Gastroesophageal sphincter (tissue), 4 donors: ENCODE data around the gene SLC48A1. TPM values are rescaled to one million over a fixed set of nuclear protein-coding genes. Genes with fewer than 3 reads are reported as not detected.

ENCODE experiments used
- ATAC-seq: fragments of 150-250 bp; one replicate; pipeline ENCODE4 v1.9.1; 2016; ENCODE audit warnings: mild to moderate bottlenecking, moderate library complexity
- H3K27ac ChIP-seq, 4 donors: fragments of 200-600 bp; sonication (generic) in 3 of 4; 1 replicate in 3 of 4; 2 replicates in 1 of 4; pipeline ENCODE4 v1.5.1; 2016 to 2019
- H3K27me3 ChIP-seq: fragments of 200-600 bp; sonication (generic); one replicate; pipeline ENCODE4 v1.5.1; 2019
- H3K36me3 ChIP-seq, 2 donors: fragments of 200-600 bp; sonication (generic); one replicate each; pipeline ENCODE4 v1.5.1; 2019; ENCODE audit warnings: control low read depth in 1 of 2
- H3K4me1 ChIP-seq, 3 donors: fragments of 200-600 bp; sonication (generic); 1 replicate in 2 of 3; 2 replicates in 1 of 3; pipeline ENCODE4 v1.5.1; 2016 to 2019; ENCODE audit warnings: control low read depth in 2 of 3
- H3K4me3 ChIP-seq, 2 donors: fragments of 200-600 bp; sonication (generic); one replicate each; pipeline ENCODE4 v1.5.1; 2019; ENCODE audit warnings: mild to moderate bottlenecking in 1 of 2, moderate library complexity in 1 of 2
- H3K9me3 ChIP-seq, 3 donors: fragments of 200-600 bp; sonication (generic); one replicate each; pipeline ENCODE4 v1.5.1; 2017 to 2019; ENCODE audit warnings: control low read depth in 2 of 3
- CTCF ChIP-seq, 4 experiments: fragments of 200-600 bp in 2 of 4; fragments of 450-650 bp in 2 of 4; sonication (generic) in 1 of 4; IDR thresholded peaks; one replicate each; pipeline ENCODE4 v1.5.1; 2017 to 2019; ENCODE audit warnings: antibody characterized with exemption in 4 of 4, mild to moderate bottlenecking in 2 of 4, moderate library complexity in 2 of 4
- EP300 ChIP-seq: sonication (generic); formaldehyde crosslinking; IDR thresholded peaks from one replicate; pipeline ENCODE4 v1.6.1; 2017; ENCODE audit warnings: antibody characterized with exemption, mild to moderate bottlenecking
- POLR2A ChIP-seq, 2 donors: fragments of 450-650 bp; IDR thresholded peaks; one replicate each; pipeline ENCODE4 v1.6.1; 2017; ENCODE audit warnings: antibody characterized with exemption in 2 of 2, mild to moderate bottlenecking in 2 of 2, moderate library complexity in 1 of 2
- POLR2AphosphoS5 ChIP-seq: sonication (generic); formaldehyde crosslinking; IDR thresholded peaks from one replicate; pipeline ENCODE4 v1.6.1; 2017; ENCODE audit warnings: antibody characterized with exemption
- WGBS, 2 donors: methylation state at CpG; one replicate each; pipeline ENCODE4 v1.1.5; 2018; ENCODE audit warnings: low coverage in 1 of 2; 5-methylcytosine and 5-hydroxymethylcytosine counted together
- total RNA-seq, 4 donors: library from RNA; depleted of rRNA; stranded (reverse); fragments of >200 nt; gene quantifications; one replicate each; pipeline ENCODE4 v1.1.0, GENCODE V29; 2016

Gene SLC48A1
- total RNA-seq, 4 donors from 2014 or later, result 40.7 to 66.8 (median 53.3) TPM

- peaks cover 10 to 68% (median 44%) of the 10 kb centered on the region in 3 donors for H3K4me1 ChIP-seq
- H3K4me3 ChIP-seq, result no peak overlapping the region
- ATAC-seq, result peak; percentile 74
- no peaks in the 10 kb centered on the region for H3K27me3 ChIP-seq
- H3K36me3 ChIP-seq, result peaks cover 0 to 45% of the 10 kb centered on the region in 2 donors
- peak in 3 of 4 experiments; percentile 96 to 98 (median 98) for TF ChIP-seq CTCF (IDR thresholded peaks at IDR 0.05)
- TF ChIP-seq EP300, result no peak
- no peak for TF ChIP-seq POLR2AphosphoS5
- peak in 1 of 2 donors; percentile 1 for TF ChIP-seq POLR2A (IDR thresholded peaks at IDR 0.05)
- 3 to 4% methylated on average over 3 to 7 of the region's 19 CpGs for WGBS, 2 donors
- H3K27ac ChIP-seq, result peak overlapping the region in 3 of 4 donors; percentile 65 to 80 (median 78)
- H3K9me3 ChIP-seq, result no peaks in the 10 kb centered on the region
Observed at GRCh38 chr12:47779301-47779942, 6.4 kb downstream of the SLC48A1 start.

- TF ChIP-seq EP300, result no peak
- no peak for TF ChIP-seq CTCF (IDR thresholded peaks at IDR 0.05)
- no peak for TF ChIP-seq POLR2A (IDR thresholded peaks at IDR 0.05)
- no peak for TF ChIP-seq POLR2AphosphoS5
- H3K27me3 ChIP-seq, result no peaks in the 10 kb centered on the region
- ATAC-seq, result no peak
- no peaks in the 10 kb centered on the region for H3K9me3 ChIP-seq
- peaks cover 10 to 62% (median 42%) of the 10 kb centered on the region in 3 donors for H3K4me1 ChIP-seq
- no peak overlapping the region for H3K4me3 ChIP-seq
- 61% methylated on average over 3 of the region's 11 CpGs; no CpG with 5 or more reads in 1 of the 2 donors for WGBS, 2 donors
- H3K36me3 ChIP-seq, result peaks cover 0 to 51% of the 10 kb centered on the region in 2 donors
- H3K27ac ChIP-seq, result peak overlapping the region in 3 of 4 donors; percentile 65 to 80 (median 78)
Observed at GRCh38 chr12:47779943-47780504, 7.0 kb downstream of the SLC48A1 start.

- peaks cover 0 to 68% of the 10 kb centered on the region in 2 donors for H3K36me3 ChIP-seq
- H3K4me1 ChIP-seq, result peaks cover 5 to 58% (median 32%) of the 10 kb centered on the region in 3 donors
- ATAC-seq, result no peak
- no peak overlapping the region for H3K4me3 ChIP-seq
- H3K9me3 ChIP-seq, result no peaks in the 10 kb centered on the region
- 60 to 71% methylated on average over 5 to 6 of the region's 13 CpGs for WGBS, 2 donors
- TF ChIP-seq POLR2AphosphoS5 (peak; percentile 19), CTCF (IDR thresholded peaks at IDR 0.05) (no peak)
- no peaks in the 10 kb centered on the region for H3K27me3 ChIP-seq
- H3K27ac ChIP-seq, result peak overlapping the region in 3 of 4 donors; percentile 13 to 80 (median 50)
Observed at GRCh38 chr12:47781479-47782371, 8.7 kb downstream of the SLC48A1 start.

GRCh38 chr12:47782372-47782770 is 9.3 kb downstream of the SLC48A1 start:
- 64% methylated on average over 6 of the region's 8 CpGs; no CpG with 5 or more reads in 1 of the 2 donors for WGBS, 2 donors
- no peak for ATAC-seq
- Histone ChIP-seq H3K4me3 (no peak overlapping the region), H3K9me3 (no peaks in the 10 kb centered on the region), H3K27me3 (no peaks in the 10 kb centered on the region), H3K4me1 (peaks cover 0 to 58% (median 31%) of the 10 kb centered on the region in 3 donors), H3K27ac (peak overlapping the region in 3 of 4 donors; percentile 36 to 80 (median 50)), H3K36me3 (peaks cover 0 to 74% of the 10 kb centered on the region in 2 donors)
- TF ChIP-seq CTCF (IDR thresholded peaks at IDR 0.05) (no peak), EP300 (no peak), POLR2A (IDR thresholded peaks at IDR 0.05) (no peak), POLR2AphosphoS5 (no peak)
